ENCODE data around the gene PRDX2.

The PRDX2 gene

DNA sequence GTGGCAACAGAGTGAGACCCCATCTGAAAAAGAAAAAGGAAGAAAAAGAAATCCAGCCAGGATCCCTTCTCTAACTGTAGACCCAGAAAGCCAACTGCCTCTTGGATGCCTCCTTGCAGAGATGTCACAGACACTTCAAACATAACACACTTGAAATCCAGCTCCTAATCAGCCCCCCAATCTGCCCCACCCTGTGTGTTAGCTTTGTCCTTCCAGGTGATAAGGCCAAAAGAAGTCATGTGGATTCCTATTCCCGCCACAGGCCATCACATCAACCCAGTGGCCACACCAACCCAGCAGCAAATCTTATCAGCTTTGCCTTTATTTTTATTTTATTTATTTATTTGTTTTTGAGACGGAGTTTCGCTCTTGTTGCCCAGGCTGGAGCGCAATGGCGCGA is 41.9 kb downstream of the PRDX2 start:
- peaks cover 5% of the 10 kb centered on the region for H3K4me1 Mint-ChIP-seq
- H3K36me3 Mint-ChIP-seq, result no peaks in the 10 kb centered on the region
- H3K9me3 Mint-ChIP-seq, result no peaks in the 10 kb centered on the region
- H3K27ac Mint-ChIP-seq, result no peak overlapping the region
- H3K4me3 Mint-ChIP-seq, result no peak overlapping the region
- H3K27me3 Mint-ChIP-seq, result peaks cover 3% of the 10 kb centered on the region

- peaks cover 3% of the 10 kb centered on the region for H3K27me3 Mint-ChIP-seq
- peaks cover 5% of the 10 kb centered on the region for H3K4me1 Mint-ChIP-seq
These were observed 43.9 kb downstream of the PRDX2 start for GRCh38 chr19:12757544-12758274.

GRCh38 chr19:12756150-12756883 is 45.3 kb downstream of the PRDX2 start:
- Mint-ChIP-seq H3K4me3 (no peak overlapping the region), H3K36me3 (no peaks in the 10 kb centered on the region), H3K4me1 (peaks cover 5% of the 10 kb centered on the region), H3K27me3 (peaks cover 4% of the 10 kb centered on the region), H3K9me3 (no peaks in the 10 kb centered on the region), H3K27ac (no peak overlapping the region)

More at GRCh38 chr19:12757544-12758274, 43.9 kb downstream of the PRDX2 start:
- Mint-ChIP-seq H3K36me3 (no peaks in the 10 kb centered on the region), H3K4me3 (peak overlapping the region; percentile 52), H3K9me3 (no peaks in the 10 kb centered on the region), H3K27ac (no peak overlapping the region)

DNA sequence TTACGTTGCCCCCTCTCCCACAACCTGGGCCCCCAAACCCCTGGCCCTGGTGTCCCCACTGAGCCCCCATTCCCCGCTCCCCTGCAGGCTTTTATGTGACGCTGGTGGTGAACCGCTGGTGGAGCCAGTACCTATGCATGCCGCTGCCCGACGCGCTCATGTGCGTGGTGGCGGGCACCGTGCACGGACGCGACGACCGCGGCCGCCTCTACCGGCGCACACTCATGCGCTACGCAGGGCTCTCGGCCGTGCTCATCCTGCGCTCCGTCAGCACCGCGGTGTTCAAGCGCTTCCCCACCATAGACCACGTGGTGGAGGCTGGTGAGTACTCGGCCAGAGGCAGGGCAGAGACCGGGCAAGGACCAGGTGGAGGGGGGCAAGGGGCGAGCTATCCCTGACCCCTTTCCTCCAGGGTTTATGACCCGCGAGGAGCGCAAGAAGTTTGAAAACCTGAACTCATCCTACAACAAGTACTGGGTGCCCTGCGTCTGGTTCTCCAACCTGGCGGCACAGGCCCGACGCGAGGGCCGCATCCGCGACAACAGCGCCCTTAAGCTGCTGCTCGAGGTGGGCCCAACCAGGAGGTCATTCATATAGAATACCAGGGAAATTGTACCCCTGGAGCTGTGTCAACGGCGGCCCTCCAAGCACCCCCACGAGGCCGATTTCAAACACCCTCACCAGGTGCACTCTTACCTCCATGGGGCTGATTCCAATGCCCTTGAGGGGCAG is 47.0 kb downstream of the PRDX2 start:
- no peak overlapping the region for H3K4me3 Mint-ChIP-seq
- no peaks in the 10 kb centered on the region for H3K36me3 Mint-ChIP-seq
- peaks cover 4% of the 10 kb centered on the region for H3K4me1 Mint-ChIP-seq
- H3K27me3 Mint-ChIP-seq, result peaks cover 5% of the 10 kb centered on the region
- H3K9me3 Mint-ChIP-seq, result no peaks in the 10 kb centered on the region
- H3K27ac Mint-ChIP-seq, result no peak overlapping the region

GRCh38 chr19:12752056-12752781 is 49.4 kb downstream of the PRDX2 start:
- peaks cover 5% of the 10 kb centered on the region for H3K27me3 Mint-ChIP-seq
- no peaks in the 10 kb centered on the region for H3K9me3 Mint-ChIP-seq
- H3K4me1 Mint-ChIP-seq, result peaks cover 5% of the 10 kb centered on the region
- H3K4me3 Mint-ChIP-seq, result no peak overlapping the region
- H3K27ac Mint-ChIP-seq, result peak overlapping the region; percentile 55
- H3K36me3 Mint-ChIP-seq, result peaks cover 6% of the 10 kb centered on the region

DNA sequence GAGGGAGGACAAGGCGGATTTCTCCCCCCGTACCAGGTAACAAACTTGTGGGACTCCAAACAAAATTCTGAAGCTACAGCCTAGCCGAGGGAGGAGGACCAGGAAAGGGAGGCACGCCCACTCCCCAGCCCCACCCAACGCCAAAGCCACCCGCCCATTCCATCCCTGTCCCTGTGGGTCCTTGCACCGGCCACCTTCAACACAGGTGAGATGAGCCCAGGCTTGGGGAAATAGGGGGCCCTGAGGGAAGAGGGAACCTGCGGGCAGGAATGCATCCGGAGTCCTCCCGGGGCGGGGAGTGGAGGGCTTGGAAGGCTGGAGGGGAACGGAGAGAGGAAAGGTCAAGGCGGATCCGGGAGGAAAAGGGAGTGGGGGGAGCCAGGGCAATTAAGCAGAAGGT is 50.0 kb downstream of the PRDX2 start, which contains the start of gene BEST2:
Gene BEST2, plus strand, starts transcription at position 157 of the 400 bp plus-strand sequence. CDS start 802 bp downstream, outside the sequence.
- Mint-ChIP-seq H3K9me3 (no peaks in the 10 kb centered on the region), H3K27ac (peak within 1 kb of the TSS; percentile 55)

GRCh38 chr19:12750851-12751250 is 50.7 kb downstream of the PRDX2 start:
- Mint-ChIP-seq H3K27ac (no peak overlapping the region), H3K36me3 (peaks cover 9% of the 10 kb centered on the region), H3K27me3 (peaks cover 5% of the 10 kb centered on the region), H3K4me1 (peaks cover 5% of the 10 kb centered on the region), H3K9me3 (no peaks in the 10 kb centered on the region), H3K4me3 (no peak overlapping the region)

More for the DNA sequence above, 50.0 kb downstream of the PRDX2 start, which contains the start of gene BEST2:
- Mint-ChIP-seq H3K4me3 (no peak within 1 kb of the TSS), H3K4me1 (peaks cover 5% of the 10 kb centered on the region), H3K36me3 (peaks cover 9% of the 10 kb centered on the region), H3K27me3 (peaks cover 5% of the 10 kb centered on the region)

DNA sequence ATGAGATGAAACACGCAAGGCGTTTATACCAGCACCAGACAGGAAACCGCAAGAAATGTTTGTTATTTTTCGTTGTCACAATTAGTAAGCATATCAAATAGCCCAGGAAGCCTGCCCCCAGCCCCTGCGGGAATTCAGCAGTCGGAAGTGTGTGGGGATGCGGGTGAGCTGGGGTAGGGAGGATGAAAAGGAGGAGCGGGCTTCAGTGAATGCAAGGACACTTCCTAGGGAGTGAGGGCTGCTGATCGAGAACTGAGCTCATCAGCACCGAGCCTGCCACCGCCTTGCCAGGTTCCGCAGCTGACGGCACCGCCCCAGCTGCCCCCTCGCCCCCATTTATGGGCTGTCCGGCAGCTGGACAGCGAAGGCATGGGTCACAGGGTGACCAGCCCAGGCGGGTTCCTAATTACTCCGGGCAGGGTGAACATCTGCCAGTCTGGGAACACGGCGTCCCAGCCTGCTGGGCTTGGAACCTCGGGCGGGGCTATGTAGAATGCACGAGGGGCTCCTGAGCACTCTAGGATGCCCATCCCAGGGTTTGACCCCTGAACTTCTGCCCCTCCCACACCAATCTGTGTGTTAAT is 51.6 kb downstream of the PRDX2 start:
- H3K27ac Mint-ChIP-seq, result no peak overlapping the region
- H3K4me3 Mint-ChIP-seq, result no peak overlapping the region
- peaks cover 11% of the 10 kb centered on the region for H3K36me3 Mint-ChIP-seq
- peaks cover 5% of the 10 kb centered on the region for H3K4me1 Mint-ChIP-seq
- no peaks in the 10 kb centered on the region for H3K9me3 Mint-ChIP-seq
- H3K27me3 Mint-ChIP-seq, result peaks cover 3% of the 10 kb centered on the region

DNA sequence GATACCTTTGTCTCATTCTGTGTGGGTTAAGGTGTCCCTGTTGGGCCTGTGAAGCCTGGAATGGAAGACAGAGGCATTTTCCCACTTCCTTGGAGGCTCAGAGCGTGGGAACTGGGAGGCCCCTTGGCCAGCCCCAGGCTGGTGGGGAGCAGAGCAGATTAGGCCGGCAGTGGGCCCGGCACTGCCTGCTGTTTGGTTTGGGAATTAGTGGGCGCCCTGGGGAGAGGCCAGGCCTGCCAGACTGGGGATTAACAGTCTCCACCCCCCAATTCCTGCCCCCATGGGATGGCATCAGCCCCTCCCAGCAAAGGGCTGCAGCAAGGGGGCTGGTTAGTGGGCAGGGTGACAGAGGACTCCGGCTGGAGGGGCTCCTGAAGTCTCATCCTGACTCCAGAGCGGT is 53.1 kb downstream of the PRDX2 start:
- Mint-ChIP-seq H3K9me3 (no peaks in the 10 kb centered on the region), H3K27ac (peak overlapping the region; percentile 51), H3K27me3 (peaks cover 3% of the 10 kb centered on the region)

More for the DNA sequence above, 53.1 kb downstream of the PRDX2 start:
- Mint-ChIP-seq H3K36me3 (peaks cover 11% of the 10 kb centered on the region), H3K4me3 (no peak overlapping the region), H3K4me1 (peaks cover 5% of the 10 kb centered on the region)
